Measurements from ENCODE around the gene CEACAM4.

CEACAM4 gene

DNA sequence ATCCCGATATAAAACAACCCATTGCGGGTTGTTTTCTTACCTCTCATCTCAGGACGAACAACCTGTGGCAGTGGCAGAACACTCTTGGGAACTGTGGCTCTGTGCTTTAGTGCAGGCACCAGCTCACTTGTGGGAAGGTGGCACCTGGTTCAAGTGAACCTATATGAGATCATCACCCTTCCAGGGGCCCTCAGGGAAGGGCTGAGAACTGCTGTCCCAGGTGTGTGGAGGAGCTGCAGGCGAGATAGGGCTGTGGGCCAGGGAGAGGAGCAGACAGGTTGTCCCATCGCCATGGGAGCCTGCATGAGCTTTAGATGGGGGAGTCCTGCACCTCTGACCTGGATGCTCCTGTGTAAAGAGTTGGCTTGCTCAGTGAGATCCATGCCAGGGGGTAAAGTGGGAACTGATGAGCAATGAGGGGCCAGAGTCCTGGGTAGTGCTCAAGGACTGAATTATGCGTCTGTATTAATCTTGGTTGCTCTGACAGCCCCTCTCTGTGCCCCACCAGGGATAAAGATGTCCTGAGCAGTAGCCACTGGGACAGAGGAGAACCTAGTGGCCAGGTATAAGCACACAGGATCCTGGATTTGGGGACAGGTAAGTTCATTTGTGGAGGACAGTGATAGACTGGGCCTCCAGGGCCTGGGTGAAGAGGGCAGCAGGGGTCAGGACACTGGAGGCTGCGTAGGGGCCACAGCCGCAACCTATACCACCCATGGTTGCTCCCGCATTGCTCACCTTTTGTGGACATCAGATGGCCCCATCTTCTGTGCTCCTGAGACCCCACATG, 8.7 kb downstream of the CEACAM4 start:
- no peak for DNase-seq (ENCODE audit: low spot score)

DNA sequence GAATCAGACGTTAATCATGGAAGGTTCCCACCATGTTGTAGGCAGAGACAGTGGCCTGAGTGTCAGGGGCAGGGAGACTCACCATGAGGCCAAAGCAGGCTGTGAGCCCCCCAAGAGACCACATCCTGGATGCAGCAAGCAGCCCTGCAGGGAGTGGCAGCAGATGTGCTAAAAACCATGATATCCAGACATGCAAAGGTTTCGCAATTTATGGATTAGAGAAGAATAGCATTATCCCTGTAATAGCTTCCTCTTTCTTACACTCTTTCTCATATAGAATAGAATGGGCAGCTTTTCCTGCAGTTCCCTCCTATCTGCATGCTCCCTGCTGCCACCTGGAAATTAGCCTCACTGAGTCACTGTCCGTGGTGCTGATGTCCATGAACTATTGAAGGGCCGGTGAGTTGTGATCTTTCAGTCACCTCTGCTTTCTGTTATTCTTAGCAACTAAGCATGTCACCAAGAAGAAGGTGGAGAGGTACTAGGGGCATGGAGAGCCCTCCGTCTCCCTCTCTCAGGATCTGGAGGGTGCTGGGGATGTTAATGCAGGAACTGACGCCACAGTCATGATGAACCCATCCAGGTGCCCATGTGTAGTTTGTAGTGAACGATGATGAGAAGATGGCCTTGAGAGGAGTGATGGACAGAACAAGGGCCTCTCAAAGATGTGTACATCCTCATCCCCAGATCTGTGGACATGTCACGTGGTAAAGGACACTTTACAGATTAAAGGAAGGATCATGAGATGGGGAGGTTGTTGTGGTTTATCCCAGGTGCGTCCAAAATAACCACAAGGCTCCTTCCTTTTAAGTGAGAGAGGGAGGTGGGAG, 9.9 kb downstream of the CEACAM4 start:
- DNase-seq (ENCODE audit: low spot score), result no peak

DNA sequence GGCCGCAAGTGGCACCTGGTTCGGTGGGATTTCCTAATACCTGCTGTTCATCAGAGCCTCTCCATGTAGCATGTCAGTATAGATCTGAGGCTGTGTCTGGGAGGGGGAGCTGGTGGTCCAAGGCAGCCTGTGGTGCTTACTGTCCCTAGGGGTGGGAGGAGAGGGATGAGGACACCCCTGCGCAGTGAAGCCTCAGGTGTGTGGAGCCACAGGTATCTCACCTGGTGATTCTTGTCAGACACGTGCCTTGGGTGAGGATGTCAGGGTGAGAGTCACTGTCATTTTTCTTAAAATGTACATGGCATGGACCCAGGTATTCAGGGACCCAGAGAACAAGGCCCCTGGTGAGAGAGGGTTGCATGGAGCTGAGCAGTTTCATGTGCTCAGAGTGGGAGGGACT, 11.7 kb downstream of the CEACAM4 start:
- no peak for DNase-seq (ENCODE audit: low spot score)

DNA sequence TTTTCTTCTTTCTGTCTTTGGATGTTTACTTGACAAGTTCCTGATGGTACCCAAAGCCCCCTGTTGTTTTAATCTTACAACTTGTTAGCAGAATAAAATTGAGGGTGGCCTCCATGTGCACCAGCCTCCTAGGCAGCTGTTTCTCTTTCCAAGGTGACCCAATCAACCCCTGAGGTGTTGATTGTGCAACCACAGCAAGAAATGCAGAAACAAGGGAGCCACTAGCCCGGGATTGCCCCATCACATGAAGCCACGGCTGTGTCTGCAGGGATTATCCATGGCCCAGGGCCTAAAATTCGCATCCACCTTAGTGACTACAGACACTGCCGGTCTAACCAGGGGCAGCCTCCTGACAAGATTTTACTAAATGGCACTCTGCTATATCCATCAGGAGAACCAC, 14.4 kb downstream of the CEACAM4 start:
- DNase-seq (ENCODE audit: low spot score), result no peak

DNA sequence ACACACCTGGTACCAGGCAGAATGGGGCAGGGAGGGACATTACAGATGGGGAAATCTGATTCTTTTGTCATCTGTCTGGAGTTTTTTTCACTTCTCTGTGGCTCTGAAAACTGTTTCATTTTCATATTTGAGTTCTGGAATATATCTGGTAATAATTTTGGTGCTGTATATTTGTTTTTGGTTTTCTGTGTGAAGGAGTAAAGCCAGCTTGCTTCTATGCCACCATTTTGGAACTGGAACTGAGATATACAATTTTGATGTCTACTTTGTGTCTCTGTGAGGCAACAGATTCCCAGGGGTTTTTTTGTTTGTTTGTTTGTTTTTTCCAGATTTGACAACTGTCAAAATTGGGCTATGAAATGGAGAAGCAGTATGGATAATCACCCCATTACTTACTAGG, 16.1 kb downstream of the CEACAM4 start:
- DNase-seq (ENCODE audit: low spot score), result no peak

DNA sequence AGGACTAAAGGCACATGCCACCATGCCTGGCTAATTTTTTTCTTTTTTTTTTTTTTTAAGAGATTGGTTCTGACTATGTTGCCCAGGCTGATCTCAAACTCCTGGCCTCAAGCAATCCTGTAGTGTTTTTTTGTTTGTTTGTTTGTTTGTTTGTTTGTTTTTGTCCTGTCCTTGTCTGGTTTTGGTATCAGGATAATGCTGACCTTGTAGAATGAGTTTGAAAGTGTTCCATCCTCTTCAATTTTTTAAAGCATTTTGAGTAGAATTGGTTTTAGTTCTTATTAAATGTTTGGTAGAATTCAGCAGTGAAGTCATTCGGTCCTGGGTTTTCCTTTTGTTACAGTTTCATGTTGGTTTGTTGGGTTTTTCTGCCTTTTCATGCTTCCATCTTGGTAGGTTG, 19.2 kb downstream of the CEACAM4 start:
- no peak for DNase-seq (ENCODE audit: low spot score)

DNA sequence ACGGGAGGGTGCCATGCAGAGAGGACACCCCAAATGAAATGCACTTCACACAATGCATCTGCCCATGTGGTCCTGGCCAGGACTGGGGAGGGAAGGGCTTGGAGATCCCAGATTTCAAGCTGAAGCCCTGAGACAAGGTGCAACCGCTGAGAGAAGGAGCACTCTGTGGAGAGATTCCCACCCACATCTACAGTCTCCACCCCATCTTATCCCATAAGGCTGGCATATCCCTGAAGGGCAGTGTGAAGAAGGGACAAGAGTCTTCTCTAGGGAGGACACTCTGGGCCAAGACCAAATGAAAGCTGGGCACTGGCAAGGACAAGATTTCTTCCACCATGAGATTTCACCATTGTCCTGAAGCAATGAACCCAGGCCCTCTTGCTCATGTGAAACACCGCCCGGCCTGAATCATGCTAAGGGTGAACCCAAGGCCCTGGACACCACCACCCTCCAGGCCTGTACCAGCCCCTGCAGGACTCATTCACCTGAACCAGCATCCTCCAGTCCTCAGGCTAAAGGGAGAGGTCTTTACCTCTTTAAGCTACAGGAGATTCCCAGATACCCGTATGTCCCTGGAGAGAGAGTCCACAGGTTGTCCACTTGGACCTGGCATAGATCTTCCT, 20.5 kb downstream of the CEACAM4 start:
- DNase-seq (ENCODE audit: low spot score), result no peak

DNA sequence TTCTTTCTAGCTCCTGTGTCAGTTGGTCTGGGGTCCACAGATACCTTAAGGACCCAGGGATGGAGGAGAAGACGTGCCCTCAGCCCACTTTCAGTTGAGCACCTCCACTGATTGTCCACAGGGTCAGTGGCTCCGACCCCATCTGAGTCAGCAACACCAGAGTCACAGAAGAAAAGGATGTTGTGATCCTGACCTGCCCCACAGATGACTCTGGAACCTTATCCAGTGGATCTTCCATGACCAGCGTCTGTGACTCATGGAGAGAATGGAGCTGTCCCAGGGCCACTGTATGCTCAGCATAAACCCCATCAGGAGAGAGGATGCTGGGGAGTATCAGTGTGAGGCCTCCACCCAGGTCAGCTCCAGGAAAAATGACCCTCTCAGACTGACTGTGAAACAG, 22.0 kb downstream of the CEACAM4 start:
- DNase-seq (ENCODE audit: low spot score), result no peak

DNA sequence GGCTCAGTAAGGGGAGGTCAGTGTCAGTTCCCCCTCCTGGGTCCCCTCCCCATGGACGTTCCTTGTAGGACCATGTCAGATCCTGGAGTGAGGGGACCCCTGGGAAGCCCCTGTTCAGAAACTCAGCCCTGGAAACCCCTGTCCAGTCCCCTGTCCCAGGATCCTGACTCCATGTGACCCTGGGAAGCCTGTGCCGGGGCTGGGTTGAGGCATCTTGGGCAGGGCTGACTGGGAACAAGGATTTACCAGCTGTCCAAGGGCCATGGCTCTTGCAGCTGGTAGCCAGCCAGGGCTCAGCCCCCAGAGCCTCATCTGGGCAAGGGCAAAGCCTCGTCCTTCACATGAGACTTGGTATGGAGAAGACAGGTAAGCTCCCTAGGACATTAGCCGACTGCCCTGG, 25.1 kb downstream of the CEACAM4 start:
- DNase-seq (ENCODE audit: low spot score), result no peak

DNA sequence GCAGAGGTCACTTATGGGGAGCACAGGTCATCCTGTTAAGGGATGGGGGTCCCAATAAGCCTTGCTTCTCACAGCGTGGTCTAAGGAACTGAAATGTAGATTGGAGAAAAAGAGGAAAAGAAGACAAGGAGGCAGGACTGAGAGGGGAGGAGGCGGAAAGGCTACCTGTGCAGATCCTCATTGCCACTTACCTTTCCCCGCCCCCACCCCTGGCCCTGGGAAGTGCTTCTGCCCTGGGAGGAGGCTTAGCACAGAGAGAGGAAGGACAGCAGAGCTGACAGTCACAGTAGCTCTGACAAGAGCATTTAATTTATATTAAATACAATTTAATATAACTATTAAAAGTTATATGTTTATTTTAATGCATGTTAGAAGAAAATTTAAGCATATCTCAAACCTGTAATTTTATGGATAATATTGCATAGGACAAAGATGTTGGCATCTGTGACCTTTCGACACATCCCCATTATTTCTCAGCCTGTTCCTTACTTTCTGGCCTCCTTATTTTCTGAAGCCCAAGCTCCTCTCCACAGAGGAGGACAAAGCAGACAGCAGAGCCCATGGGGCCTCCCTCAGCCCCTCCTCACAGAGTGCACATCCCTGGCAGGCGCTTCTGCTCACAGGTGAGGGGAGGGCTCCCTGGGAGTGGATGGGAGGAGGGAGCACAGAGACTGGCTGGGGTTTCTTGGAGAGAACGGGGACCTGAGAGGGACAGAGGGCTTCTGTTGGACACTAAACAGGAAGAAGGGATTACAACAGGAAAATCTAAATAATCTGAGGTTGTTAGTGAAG, 27.5 kb downstream of the CEACAM4 start:
- DNase-seq (ENCODE audit: low spot score), result no peak

DNA sequence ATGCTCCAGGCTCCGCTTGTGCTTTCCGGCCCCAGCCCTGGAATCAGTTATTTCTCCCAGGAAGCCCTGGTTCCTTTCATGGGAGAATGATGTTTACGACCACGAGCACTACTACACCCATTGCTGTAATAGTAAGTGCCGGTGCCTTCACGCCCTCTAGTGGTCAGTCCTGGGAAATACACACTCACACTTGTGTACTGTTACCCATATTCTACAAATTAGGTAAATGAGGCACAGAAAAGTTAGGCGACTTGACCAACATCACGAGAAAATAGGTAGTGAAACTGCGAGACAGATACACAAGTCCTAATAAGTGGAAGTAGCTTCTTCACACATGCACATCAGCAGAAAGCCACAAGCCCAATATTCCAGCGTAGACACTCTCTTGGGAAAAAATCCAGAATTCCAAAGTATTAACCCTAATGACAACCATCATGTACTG, 29.3 kb downstream of the CEACAM4 start:
- peak; percentile 81 for DNase-seq (ENCODE audit: low spot score)

DNA sequence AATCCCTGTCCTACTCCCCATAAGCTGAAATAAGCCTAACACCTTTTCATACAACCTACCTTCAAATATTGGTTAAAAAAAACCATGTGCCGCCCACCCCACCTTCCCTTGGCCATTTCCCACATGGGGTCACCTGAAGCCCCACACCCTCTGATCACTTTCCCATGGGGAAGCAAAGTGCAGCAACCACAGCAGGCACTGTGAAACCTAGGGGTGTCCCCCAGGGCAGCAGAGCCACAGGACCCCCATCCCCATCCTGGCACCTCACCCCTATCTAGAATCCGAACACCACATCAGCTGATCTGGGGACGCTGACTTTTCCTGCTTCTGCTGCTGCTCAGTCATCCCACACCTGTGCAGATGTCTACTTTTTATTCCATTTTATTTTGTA, 31.0 kb downstream of the CEACAM4 start:
- DNase-seq (ENCODE audit: low spot score), result no peak

DNA sequence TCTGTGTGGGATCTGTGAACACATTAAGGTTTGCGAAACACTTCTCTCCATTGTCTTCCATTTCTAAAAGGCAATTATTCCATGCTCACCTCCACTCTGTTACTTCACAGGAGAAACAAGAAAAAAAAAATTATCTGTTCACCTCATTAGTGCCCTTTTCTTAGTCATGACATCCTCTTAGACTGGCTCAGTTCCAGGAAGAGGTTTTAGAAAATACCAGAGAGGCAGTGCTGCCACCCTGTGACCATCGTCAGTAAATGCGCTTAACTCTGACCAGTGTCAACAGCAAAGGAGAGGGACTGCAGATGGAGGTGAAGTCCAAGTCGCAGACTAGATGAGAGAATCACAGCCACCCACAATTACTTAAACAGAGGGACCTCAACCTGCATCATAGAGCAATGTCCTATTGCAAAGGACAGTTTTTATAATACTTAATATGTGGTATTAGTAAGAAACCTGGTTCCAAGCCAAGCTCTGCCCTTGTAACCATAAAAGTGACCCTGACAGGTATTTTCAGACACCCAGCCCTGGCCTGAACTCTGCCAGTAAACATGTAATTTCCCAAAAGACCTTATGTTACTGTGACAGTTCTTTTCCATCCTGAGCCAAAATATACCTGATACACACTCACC, 31.5 kb downstream of the CEACAM4 start:
- peak; percentile 67 for DNase-seq (ENCODE audit: low spot score)

DNA sequence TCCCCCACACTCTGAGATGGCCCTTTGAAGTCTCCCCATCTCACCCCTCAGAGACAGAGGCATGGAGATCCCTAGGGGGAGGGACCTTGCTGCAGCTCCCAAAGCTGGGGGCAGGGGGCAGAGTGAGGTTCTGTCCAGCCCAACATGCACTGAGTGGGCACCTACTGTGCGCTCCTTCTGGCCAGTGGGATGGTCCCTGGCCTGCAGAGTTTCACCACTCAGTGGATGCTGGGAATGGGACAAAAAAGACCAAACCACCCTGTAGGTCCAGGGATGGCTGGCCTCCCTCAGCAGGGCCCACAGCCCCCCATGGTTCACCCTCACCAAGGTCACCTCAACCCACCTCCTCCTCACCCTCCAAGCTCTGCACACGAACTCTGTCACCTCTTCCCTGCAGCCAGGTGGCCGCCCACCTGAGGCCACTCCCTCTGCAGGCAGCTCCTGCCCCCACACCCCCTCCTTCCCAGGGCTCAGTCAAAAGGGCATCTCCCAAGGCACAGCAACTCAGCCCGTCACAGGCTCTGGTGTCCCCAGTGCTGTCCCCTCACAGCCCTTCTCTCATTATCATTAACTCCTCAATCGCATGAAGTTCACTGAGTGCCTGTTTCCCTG, 34.8 kb downstream of the CEACAM4 start:
- DNase-seq (ENCODE audit: low spot score), result no peak

DNA sequence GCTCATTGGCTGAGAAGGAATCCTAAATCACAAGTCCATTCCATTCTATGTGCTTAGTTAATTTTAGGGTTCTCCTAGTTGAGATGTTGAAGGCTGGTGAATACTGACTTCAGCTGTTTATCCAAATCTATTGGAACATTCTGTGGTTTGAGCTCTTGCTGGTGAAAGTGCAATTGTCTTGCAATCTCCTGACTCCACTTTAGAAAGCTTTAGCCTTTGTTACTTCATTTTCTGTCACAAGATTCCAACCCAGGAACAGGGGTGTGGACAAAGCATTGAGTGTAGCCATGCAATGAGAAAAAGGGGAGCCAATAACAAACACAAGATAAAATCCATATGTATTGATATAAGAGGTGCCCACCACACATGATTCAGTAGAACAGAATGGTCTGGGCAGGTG, 35.9 kb downstream of the CEACAM4 start:
- DNase-seq (ENCODE audit: low spot score), result no peak

DNA sequence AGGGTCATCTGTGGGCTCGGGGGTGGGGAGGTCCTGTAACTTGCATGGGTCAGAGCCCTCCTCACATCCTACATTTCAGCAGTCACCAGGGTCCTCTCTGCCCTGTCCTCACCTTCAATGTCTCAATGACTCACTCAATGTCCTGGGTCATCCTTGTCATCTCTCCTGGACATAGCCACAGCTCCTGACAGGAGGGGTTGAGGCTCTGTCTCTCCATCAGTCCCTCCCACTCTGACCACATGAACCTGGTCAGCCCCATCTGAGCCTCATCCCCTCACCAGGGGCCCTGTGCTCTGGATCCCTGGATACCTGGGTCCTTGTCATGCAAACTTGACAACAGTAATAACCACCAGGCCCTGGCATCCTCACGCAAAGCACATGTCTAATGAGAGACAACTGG, 37.5 kb downstream of the CEACAM4 start:
- DNase-seq (ENCODE audit: low spot score), result no peak

DNA sequence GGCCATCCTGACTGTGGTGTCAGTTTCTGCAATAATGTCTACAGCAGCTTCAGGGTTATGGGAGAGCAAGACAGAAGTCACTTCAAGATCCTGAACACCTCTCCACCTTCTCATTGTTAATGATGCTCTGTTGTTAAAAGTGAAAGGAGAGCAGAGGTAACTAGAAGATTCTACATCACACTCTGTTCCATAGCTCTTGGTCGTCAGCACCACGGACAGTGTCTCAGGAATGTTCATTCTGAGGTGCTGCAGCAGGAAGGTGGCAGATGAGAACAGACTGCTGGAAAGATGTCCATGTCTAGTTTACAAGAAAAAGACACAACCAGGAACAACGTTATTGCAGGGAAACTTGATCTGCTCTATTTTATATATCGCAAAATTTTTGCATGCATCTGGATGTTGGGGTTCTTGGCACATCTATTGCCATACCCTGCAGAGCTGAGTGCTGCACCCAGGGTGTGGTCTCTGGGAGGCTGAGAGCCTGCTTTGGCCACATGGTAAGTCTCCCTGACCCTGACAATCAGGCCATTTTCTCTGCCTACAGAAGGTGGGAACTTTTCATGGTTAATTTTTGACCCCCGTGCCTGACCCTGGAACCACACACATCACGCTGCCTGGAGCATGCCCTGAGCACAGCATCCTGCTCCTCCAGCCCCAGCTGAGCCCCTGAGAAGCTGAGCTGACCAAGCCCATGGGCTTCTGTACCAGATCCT, 38.2 kb downstream of the CEACAM4 start:
- peak; percentile 47 for DNase-seq (ENCODE audit: low spot score)

DNA sequence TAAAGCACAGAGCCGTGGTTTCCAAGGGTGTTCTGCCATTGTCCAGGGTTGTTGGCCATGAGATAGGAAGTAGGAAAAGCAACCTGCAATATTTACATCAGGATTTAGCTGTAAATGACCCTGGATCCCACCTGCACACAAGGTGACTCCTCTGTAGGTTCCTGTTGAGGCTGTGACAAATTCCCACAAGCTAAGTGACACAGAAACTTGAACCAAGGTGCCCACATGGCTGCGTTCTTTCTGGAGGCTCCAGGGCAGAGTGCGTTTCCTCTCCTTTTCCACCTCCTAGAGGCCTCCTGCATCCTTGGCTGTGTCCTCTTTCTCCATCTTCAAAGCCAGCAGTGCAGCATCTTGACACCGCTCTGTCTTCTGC, 39.0 kb downstream of the CEACAM4 start:
- DNase-seq (ENCODE audit: low spot score), result no peak

DNA sequence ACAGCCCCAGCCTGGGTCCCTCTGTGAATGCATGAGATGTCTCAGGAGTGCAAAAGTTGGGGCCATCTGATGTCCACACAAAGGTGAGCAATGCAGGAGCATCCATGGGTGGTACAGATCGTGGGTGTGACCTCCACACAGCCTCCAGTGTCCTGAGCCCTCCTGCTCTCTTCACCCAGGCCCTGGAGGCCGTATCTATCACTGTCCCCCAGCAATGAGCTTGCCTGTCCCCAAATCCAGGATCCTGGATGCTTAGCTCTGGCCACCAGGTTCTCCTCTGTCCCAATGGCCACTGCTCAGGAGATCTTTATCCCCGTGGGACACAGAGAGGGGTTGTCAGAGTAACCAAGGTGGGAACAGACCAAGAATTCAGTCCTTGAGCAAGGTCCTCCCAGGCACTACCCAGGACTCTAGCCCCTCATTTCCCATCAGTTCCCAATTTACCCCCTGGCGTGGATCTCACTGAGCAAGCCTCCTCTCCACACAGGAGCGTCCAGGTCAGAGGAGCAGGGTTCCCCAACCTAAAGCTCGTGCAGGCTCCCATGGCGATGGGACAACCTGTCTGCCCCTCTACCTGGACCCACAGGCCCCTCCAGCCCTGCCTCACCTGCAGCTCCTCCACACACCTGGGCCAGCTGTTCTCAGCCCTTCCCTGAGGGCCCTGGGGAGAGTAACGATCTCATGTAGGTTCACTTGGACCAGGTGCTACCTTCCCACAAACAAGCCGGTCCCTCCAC, 39.6 kb downstream of the CEACAM4 start:
- DNase-seq (ENCODE audit: low spot score), result no peak

DNA sequence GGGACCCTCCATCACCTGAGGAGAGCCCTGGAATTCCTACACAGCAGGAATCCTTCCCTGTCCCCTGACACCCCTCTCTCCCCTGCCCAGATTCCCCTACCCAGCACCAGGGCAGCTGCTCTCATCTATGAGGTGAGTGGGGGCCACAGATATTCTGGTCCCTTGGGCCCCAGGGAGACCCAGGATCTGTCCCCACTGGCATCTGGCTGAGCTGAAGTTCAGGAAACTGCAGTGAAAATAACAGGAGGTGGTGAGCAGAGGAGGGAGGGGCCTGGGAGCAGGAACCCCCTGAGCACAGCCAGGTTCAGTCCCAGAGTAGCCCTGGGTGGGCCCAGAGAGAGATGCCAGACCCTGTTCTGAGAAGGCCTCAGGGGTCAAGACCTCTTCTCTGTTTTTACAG, 40.8 kb downstream of the CEACAM4 start:
- DNase-seq (ENCODE audit: low spot score), result no peak
